LoVo (cell line): ENCODE measurements around the gene CCDC63.
"Not testable (repeated sequence)": the region's sequence is repeated elsewhere in the genome, so short reads cannot be mapped to it uniquely, and the experiment has no call there.

Experiments
- DNase-seq: peaks from one replicate; pipeline ENCODE4 v3.0.0-alpha.2; 2016; ENCODE audit warnings: low spot score

Gene CCDC63

GRCh38 chr12:110923192-110923591 is 76.4 kb downstream of the CCDC63 start:
- DNase-seq = no peak

- no peak for DNase-seq
Observed at GRCh38 chr12:110923692-110924334, 77.0 kb downstream of the CCDC63 start.

GRCh38 chr12:110927546-110927945 is 80.8 kb downstream of the CCDC63 start:
- no peak for DNase-seq

- no peak for DNase-seq
Observed at GRCh38 chr12:110928700-110929099, 81.9 kb downstream of the CCDC63 start.

GRCh38 chr12:110929818-110930217 is 83.0 kb downstream of the CCDC63 start:
- DNase-seq = no peak

- no peak for DNase-seq
Observed at GRCh38 chr12:110930348-110931314, 83.8 kb downstream of the CCDC63 start.

- no peak for DNase-seq
Observed at GRCh38 chr12:110931315-110931728, 84.5 kb downstream of the CCDC63 start.

- DNase-seq = no peak
Observed at GRCh38 chr12:110932046-110932445, 85.3 kb downstream of the CCDC63 start.

GRCh38 chr12:110933326-110933974 is 86.7 kb downstream of the CCDC63 start:
- no peak for DNase-seq

GRCh38 chr12:110934093-110934852 is 87.5 kb downstream of the CCDC63 start:
- DNase-seq = peak; percentile 85

GRCh38 chr12:110935588-110935987 is 88.8 kb downstream of the CCDC63 start:
- DNase-seq = no peak

GRCh38 chr12:110936367-110937103 is 89.7 kb downstream of the CCDC63 start:
- DNase-seq = no peak

- peak; percentile 73 for DNase-seq
Observed at GRCh38 chr12:110937104-110937641, 90.4 kb downstream of the CCDC63 start.

GRCh38 chr12:110940296-110940695 is 93.5 kb downstream of the CCDC63 start:
- DNase-seq = no peak

- DNase-seq = no peak
Observed at GRCh38 chr12:110940933-110941332, 94.1 kb downstream of the CCDC63 start.

GRCh38 chr12:110941391-110941790 is 94.6 kb downstream of the CCDC63 start:
- no peak for DNase-seq

- no peak for DNase-seq
Observed at GRCh38 chr12:110943373-110943772, 96.6 kb downstream of the CCDC63 start.

- DNase-seq = no peak
Observed at GRCh38 chr12:110948041-110948440, 101.3 kb downstream of the CCDC63 start.

- not testable (repeated sequence) for DNase-seq
Observed at GRCh38 chr12:110950466-110950865, 103.7 kb downstream of the CCDC63 start.

- not testable (repeated sequence) for DNase-seq
Observed at GRCh38 chr12:110950867-110951266, 104.1 kb downstream of the CCDC63 start.
